IgD-negative memory B cell (primary cell): ENCODE measurements around the gene PTH2R. TPM values are rescaled to one million over a fixed set of nuclear protein-coding genes. Genes with fewer than 3 reads are reported as not detected.
"Not testable (repeated sequence)": the region's sequence is repeated elsewhere in the genome, so short reads cannot be mapped to it uniquely, and the experiment has no call there.

Source experiments
- H3K27ac Mint-ChIP-seq, 3 donors: one replicate each; pipeline ENCODE4 v1.8.0; 2020 to 2022; ENCODE audit warnings: mild to moderate bottlenecking in 3 of 3, mixed read lengths in 3 of 3, moderate library complexity in 1 of 3
- H3K27me3 Mint-ChIP-seq: one replicate; pipeline ENCODE4 v1.8.0; 2021; ENCODE audit warnings: mixed read lengths
- H3K36me3 Mint-ChIP-seq: one replicate; pipeline ENCODE4 v1.8.0; 2020; ENCODE audit warnings: mild to moderate bottlenecking, mixed read lengths
- H3K4me1 Mint-ChIP-seq, 3 donors: one replicate each; pipeline ENCODE4 v1.8.0; 2020 to 2022; ENCODE audit warnings: mixed read lengths in 3 of 3, mild to moderate bottlenecking in 1 of 3
- H3K4me3 Mint-ChIP-seq, 4 donors: one replicate each; pipeline ENCODE4 v1.8.0; 2020 to 2022; ENCODE audit warnings: mild to moderate bottlenecking in 4 of 4, mixed read lengths in 4 of 4, moderate library complexity in 3 of 4
- H3K9me3 Mint-ChIP-seq, 3 donors: one replicate each; pipeline ENCODE4 v1.8.0; 2020 to 2021; ENCODE audit warnings: mixed read lengths in 3 of 3, mild to moderate bottlenecking in 1 of 3
- polyA plus RNA-seq: library from polyadenylated mRNA; unstranded; fragments of 300-500 nt; fragmentation: Illumina TruSeq; gene quantifications from one replicate; pipeline ENCODE4 v1.2.3, GENCODE V29; 2021

The PTH2R gene
- polyA plus RNA-seq, 1 donor from 2014 or later, result 0.23 TPM

DNA sequence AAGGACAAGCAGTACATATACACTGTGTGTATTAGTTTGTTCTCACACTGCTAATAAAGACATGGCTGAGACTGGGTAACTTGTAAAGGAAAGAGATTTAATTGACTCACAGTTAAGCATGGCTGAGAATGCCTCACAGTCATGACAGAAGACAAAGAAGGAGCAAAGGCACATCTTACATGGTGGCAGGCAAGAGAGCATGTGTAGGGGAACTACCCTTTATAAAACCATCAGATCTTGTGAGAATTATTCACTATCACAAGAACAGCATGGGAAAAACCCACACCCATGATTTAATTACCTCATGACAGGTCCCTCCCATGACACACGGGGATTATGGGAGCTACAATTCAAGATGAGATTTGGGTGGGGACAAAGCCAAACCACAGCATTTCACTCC lies 129.0 kb downstream of the PTH2R start:
- H3K36me3 Mint-ChIP-seq, H3K27me3 Mint-ChIP-seq, H3K4me1 Mint-ChIP-seq, H3K27ac Mint-ChIP-seq, H3K4me3 Mint-ChIP-seq, H3K9me3 Mint-ChIP-seq: not testable (repeated sequence)

DNA sequence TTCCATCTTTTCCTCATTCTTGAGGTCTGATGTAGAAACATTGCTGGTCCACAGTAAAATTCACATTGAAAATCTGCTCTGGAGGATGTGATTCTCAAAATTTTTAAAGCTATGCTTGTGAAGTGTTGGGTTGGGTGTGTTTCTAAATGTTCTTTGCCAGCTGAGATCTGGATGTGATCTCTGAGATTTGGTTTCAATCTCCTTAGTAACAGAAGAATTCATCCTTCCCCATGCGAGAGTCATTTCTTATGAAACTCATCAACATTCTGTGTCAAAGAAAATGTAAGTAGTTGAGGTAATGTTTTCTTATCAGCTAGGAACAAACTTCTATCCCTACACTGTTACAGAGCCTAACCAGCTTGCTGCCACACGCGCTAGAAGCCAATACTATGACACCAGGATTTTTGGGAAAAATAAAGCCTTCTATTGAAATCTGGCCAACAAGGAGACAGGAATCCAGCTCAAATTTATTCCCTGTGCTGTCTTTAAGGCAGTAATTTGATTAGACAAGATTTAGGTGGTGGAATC lies 134.9 kb downstream of the PTH2R start:
- peaks cover 0 to 2% (median 0%) of the 10 kb centered on the region in 3 donors for H3K9me3 Mint-ChIP-seq

DNA sequence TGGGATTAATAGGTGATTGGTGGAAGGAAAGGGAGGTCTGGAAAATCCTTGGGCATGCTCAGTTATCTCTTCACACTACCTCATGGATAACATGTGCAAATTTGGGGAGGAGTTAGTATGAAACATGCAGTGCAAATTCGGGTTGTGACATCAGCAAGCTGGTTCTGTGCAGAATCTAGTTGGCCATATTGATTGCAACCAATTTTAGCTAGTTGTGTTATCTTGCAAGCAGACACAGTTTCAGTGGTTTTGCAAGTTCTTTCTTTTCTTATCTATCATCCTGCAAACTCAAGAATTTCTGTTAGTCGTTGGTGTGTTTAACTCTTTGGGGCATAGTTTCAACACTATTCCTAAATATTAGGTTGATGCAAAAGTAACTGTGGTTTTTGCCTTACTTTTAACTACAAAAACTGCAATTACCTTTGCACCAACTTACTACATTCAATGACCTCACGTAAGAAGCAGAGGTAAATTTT lies 135.4 kb downstream of the PTH2R start:
- Mint-ChIP-seq H3K4me3 (no peak overlapping the region), H3K36me3 (peaks cover 2% of the 10 kb centered on the region), H3K27ac (no peak overlapping the region), H3K9me3 (peaks cover 0 to 2% (median 0%) of the 10 kb centered on the region in 3 donors), H3K27me3 (peaks cover 1% of the 10 kb centered on the region), H3K4me1 (no peaks in the 10 kb centered on the region)

More for the DNA sequence above, 134.9 kb downstream of the PTH2R start:
- Mint-ChIP-seq H3K27ac (no peak overlapping the region), H3K4me3 (no peak overlapping the region), H3K4me1 (no peaks in the 10 kb centered on the region), H3K36me3 (peaks cover 2% of the 10 kb centered on the region), H3K27me3 (peaks cover 1% of the 10 kb centered on the region)

DNA sequence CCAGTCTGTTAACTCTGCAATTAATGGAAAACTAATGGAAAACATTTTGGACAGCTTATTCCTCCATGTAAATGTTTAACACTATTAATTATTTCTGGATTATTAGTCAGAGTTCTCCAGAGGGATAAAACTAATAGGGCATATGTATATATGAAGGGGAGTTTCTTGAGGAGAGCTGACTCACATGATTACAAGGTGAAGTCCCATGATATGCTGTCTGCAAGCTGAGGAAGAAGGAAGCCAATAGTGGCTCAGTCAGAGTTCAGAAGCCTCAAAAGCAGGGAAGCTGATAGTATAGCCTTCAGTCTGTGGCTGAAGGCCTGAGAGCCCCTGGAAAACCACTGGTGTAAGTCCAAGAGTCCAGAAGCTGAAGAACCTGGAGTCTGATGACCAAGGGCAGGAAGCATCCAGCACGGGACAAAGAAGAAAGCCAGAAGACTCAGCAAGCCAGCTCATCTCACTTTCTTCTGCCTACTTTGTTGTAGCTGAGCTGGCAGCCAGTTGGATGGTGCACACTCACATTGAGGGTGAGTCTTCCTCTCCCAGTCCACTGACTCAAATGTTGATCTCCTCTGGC lies 136.0 kb downstream of the PTH2R start:
- H3K4me3 Mint-ChIP-seq, result no peak overlapping the region
- H3K27ac Mint-ChIP-seq, result no peak overlapping the region
- H3K36me3 Mint-ChIP-seq, result peaks cover 2% of the 10 kb centered on the region
- peaks cover 1% of the 10 kb centered on the region for H3K27me3 Mint-ChIP-seq
- no peaks in the 10 kb centered on the region for H3K4me1 Mint-ChIP-seq
- H3K9me3 Mint-ChIP-seq, result peaks cover 0 to 2% (median 0%) of the 10 kb centered on the region in 3 donors

Other genes starting within 250 kb of the PTH2R start
- gene CRYGA, start 243.2 kb upstream of the PTH2R start, polyA plus RNA-seq, result not detected
- gene C2orf80, start 216.8 kb upstream of the PTH2R start, polyA plus RNA-seq, result not detected
- gene IDH1, start 151.7 kb upstream of the PTH2R start, polyA plus RNA-seq, result 9.9 TPM
- 15.5 TPM for gene PIKFYVE, start 140.5 kb upstream of the PTH2R start, polyA plus RNA-seq